B cell (primary cell): ENCODE results near the gene ERBB4.

Experiments
- EZH2 ChIP-seq: IDR thresholded peaks from 2 replicates; pipeline ENCODE4 v1.6.1; 2012; ENCODE audit warnings: borderline replicate concordance, low read depth, mild to moderate bottlenecking, moderate library complexity, low read length; ENCODE audit not compliant: insufficient read depth, poor library complexity, severe bottlenecking
- TF ChIP-seq, protein P1 (sequence below): fragments of 200-600 bp; IDR thresholded peaks from one replicate; pipeline ENCODE4 v1.8.0; 2022; ENCODE audit warnings: antibody characterized with exemption, mild to moderate bottlenecking

DNA sequence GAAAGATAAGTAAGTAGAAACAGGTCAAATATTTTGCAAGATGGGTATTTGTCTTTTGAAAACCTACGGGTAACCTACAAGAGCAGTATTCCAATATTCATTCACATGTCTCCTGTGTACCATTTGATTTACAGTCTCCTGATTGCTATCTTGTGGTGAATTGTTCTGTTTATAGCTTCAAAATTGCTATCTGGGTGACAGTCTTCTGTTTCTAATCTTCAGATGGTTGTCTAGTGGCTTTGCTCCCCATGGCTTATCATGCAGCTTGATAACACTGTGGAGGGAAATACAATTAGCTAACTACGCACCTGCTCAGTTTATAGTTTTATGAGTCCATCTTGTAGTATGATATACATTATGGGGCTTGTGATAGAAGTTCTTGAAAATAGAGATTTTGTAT lies 1165.4 kb downstream of the ERBB4 start:
- TF ChIP-seq, protein P1, sequence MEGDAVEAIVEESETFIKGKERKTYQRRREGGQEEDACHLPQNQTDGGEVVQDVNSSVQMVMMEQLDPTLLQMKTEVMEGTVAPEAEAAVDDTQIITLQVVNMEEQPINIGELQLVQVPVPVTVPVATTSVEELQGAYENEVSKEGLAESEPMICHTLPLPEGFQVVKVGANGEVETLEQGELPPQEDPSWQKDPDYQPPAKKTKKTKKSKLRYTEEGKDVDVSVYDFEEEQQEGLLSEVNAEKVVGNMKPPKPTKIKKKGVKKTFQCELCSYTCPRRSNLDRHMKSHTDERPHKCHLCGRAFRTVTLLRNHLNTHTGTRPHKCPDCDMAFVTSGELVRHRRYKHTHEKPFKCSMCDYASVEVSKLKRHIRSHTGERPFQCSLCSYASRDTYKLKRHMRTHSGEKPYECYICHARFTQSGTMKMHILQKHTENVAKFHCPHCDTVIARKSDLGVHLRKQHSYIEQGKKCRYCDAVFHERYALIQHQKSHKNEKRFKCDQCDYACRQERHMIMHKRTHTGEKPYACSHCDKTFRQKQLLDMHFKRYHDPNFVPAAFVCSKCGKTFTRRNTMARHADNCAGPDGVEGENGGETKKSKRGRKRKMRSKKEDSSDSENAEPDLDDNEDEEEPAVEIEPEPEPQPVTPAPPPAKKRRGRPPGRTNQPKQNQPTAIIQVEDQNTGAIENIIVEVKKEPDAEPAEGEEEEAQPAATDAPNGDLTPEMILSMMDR: no peak
- no peak for TF ChIP-seq EZH2
